Stimulated activated CD8-positive, alpha-beta memory T cell treated with anti-CD3 and anti-CD28 coated beads, Interleukin-7, amount 100 ng/mL, for 4 hours (primary cell): ENCODE measurements around the gene C14orf180.
A peak's percentile ranks its signal among the peaks of the same experiment; 100 is the strongest.

ENCODE experiments used
- DNase-seq, 2 donors: peaks; one replicate each; pipeline ENCODE4 v3.0.0-alpha.2; 2020; ENCODE audit warnings: low read depth in 2 of 2

The C14orf180 gene

DNA sequence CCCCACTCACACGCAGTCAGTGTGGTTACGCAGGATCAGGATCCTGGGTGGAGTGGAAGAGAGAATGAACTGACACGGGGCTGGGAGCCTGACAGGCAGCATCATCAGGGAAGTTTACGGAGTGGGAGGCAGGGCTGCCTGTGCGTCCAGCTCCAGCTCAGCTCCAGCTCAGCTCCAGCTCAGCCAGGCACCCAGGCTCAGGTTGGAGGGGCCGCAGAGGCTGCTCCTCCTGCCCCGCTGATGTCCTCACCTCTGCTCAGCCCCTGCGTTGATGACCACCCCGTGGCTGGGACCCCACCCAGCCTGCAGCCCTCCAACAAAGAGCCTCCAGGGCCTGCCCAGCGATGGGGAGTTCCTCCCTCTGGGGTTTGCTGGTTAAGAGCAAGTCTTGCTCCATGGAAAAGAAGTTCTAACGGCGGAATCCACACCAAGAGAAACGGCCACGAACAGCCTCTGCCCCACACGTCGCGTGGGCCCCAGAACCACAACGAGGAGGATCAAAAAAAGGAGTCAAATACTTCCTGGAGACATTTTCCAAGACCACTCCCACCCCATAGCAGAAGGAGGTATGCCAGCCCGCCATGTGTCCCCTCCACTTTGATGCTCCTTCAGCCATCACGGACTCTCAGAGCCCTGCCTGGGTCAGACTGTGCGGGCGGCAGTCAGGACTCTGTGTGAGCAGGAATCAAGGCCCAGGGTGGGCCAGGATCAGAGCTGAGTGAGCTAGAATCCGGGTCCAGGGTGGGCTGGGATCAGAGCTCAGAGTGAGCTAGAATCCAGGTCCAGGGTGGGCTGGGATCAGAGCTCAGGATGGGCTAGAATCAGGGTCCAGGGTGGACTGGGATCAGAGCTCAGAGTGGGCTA lies 17.7 kb upstream of the C14orf180 start:
- DNase-seq: no peak

DNA sequence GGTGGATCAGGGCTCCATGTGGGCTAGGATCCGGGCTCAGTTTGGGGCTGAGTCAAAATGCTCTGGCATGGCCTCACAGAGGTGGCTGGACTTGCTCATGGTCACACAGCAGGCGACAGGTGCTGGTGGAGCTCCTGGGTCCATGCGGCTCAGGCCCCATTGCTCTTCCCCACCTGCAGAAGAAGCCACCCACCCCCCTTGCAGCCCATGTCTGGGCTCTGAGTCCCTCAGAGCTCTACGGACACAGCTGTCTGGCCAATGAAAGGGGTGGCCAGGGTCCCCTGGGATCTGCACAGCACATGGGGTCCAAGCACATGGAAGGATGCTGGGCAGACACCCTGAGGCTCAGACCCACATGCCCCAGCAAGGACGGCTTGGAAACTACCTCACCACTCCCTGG lies 17.0 kb upstream of the C14orf180 start:
- no peak for DNase-seq

DNA sequence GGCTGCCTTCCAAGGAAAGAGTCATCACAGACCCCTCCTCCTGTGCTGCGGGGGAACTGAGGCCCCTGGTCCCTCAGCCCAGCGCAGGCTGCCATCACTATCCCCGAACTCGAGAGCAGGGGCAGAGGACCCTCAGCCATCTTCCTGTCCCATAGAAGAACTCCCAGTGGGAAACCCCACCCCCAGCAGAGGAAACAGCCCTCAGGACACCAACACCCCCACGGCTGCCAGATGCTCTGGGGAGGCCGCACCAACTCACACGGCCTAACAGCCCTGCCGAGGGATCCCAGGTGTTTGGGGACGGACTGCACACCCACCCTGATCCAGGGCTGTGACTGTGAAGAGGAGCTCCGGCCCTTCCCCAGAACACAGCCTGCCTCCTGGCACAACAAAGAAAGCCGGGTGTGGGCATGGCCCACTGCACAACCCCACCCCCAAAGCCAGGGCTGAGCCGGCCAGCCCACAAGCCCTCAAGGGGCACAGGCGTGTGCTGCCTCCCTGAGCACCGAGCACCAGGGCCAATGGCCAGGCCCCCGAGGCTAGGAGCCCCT lies 16.3 kb upstream of the C14orf180 start:
- DNase-seq: no peak

DNA sequence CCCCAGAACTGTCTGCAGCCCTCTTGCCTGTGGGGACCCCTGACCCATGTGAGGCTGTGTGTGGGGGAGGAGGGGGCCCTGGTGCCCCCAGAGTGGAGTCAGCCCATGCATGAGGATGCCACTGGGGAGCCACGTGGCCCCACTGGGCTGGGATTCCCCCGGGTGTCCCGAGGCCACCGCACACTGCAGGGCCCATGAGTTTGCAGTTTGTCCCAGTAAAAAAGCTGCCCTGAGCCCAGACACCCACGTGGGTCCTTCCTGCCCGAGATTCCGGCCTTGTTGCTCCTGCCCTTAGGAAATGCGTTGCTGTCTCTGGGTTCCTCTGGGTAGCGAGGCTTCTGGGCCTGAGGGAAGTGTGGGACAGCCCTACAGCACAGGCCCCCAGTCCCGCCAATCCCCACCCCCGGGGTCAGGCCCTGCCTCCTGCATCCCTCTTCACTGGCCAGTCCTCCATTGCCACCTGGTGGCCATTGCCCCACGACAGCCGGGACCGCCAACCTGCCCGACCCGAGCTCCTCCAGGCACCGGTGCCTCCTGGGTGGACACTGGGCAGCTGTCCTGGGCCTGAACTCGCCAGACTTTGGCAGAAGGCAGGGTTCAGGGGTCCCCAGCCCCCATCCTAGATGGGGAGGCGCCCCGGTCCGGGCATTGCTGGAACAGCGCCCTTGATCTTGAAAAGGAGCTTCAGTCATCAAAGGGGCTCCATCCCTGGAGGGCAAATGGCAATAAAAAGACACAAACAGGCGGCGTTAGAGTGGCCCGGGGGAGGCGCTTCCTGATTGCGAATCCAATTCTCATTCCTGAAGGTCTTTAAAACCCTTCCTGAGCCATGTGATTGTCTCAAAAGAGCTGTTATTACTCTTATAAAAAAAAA lies 15.6 kb upstream of the C14orf180 start:
- DNase-seq: peak; percentile 33 to 35

DNA sequence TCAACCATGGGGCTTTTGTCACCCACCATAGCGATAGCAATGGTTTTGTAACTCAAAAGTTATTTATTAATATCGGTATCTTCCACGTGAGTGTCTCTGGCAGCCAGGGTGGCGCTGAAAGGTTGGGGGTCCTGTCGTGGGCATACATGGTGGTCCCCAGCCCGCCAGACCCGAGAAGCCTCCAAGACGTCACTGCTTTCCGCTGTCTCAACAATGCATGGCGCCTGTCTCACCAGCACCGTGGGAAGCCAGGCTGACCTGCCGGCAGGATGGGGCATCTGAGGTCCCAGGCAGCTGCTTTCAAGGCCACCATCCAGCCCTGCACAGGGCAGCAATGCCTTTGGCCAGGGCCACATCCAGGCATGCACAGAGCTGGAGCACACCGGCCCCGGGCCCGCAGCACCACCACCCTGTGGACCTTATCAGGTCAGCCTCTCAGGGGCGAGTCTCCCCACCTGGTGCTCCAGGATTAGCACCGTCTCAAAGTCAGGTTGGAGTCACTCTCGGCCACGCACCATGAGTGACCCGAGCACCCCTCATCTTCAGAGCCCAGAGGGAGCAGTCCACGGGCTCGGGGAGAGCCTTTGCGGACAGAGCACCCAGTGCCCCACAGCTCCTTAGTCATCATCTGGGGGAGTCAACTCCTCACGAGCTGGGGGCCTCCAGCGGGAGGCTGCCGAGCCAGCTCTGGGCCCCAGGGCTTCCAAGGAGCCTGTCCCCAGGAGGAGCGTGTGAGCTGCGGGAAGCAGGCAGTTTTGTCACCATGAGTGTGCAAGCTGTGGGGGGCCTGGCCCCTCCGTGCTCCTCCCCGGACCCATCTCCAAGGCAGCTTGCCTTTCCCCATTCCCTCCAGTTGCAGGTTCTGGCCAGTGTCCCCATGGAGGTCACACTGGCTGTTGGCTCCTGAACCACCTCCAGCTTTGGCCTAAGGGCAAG lies 14.6 kb upstream of the C14orf180 start:
- no peak for DNase-seq

DNA sequence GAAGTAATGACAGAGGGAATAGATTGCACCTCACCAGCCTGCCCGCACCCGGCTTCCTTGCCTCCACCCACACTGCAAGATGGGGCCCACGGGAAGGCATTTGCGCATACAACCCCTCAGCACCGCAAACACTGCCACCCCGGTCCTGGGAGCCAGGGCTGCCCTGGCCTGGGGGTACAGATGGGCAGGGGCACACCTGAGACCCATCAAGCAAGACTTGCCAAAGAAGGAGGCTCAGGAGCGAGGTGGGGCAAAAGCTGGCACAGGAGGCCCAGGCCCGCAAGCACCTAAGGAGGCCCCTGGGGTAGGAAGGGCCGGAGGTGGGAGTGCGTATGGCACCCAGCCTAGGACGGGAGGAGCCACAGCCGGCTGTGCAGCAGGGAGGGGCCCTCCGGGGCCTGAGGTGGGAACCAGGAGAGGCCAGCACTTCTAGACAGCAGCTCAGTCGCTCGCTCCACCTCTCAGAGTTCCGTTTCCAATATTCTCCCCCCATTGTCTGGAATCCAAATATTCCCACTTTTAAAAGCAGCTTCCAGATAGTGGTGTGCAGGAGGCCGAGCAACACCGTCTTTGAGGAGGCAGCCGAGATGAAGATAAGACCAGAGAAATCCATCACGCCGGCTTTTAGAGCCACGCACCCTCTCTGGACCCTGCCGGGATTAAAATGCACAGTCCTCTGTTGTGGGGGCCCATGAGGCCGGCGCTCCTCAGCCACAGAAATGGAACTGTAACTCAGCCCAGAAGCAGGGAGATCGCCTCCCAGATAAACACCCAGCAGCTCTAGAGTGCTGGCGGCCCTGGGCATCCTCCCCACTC lies 12.2 kb upstream of the C14orf180 start:
- no peak for DNase-seq

DNA sequence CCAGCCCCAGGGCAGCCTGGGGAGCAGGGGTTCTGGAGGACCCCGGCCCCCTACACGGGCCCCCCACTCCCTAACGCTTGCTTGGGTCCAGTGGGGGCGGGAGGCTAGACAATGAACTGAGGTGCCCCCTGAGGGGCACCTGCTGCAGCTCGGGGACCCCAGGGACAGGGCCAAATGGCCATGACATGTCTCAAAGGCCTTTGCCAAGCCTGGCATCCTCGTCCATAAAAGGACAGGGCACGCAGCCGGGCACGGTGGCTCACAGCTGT lies 11.7 kb upstream of the C14orf180 start:
- DNase-seq: no peak

DNA sequence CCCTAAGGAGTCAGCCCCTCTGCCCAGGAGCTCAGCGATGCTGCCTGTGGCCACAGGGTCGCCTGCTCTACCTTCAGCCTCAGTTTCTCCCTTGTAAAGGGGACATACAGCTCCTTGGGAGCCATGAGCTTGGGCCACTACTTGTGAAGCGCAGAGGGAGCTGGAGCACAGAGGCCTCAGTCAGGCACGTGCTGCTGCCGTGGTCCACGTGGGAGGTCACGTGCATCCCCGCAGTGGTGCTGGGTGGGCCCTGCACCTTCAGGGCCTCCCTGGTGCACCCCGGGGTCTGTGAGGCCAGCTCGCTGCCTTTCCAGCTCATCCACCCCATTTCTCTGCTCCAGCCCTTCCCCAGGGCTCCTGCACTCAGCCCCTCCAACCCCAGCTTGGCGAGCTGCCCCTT lies 10.9 kb upstream of the C14orf180 start:
- DNase-seq: no peak

DNA sequence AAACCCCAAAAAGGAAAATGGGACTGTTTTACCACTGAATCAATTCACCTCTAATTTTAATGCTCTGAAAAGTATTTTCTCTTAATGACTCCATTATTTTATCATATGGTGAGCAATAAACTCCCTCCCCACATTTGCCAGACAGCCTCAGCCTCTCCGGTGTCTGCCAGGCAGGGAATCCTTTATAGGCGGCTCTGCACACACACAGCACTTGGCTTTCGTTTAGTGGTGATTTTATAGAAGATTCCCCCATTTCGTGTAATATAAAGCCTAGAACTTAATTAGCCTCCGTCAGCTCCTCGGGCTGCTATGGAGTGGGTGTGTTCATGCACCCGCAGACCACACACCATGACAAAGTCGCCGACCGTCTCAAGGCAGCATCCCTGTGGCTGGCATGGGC lies 10.1 kb upstream of the C14orf180 start:
- DNase-seq: no peak

DNA sequence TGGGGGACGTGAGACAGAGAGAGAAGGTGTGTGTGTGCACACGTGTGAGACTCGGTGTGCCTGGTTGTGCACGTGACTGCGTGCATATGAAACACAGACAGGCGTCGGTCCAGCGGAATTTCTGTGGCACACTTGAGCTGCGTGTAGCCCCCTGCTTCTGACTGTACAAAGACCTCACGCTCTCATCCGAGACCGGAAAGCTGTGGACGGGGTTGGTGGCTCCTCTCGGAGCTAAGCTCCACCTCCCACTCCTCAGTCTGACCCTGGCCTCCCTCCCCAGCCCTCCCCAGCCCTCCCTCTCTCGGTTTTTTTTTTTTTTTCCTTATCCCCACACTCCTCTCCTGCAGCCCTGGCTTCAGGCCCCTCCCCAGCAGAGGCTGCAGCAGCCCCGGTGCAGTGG lies 8.3 kb upstream of the C14orf180 start:
- DNase-seq: no peak

DNA sequence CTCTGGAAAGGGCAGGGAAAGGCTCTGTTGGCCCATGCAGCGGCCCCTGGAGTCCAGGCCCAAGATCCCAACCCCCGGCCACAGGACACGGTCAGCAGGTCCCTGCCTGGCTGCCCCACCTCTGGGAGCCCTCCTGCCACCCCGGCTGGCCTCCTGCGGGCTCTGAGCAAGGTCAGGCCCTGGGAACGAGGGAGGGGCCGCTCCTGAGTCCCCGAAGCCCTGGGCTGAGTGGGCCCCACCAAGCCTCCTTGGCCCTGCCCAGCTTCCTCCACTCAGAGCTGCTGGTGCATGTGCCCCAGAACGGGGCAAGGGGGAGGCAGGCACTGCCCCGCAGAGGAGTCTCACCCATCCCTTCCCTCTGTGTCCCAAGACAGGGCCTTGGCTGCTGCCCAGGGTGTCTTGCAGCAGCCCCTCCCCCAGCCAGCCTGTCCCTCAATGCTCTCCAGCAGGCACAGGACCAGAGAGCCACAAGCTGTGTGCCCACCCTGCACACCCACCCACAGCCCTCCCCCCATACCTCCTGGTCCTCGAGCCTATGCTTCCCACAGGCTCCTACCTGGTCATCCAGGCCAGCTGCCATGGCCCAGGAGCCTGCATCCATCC lies 7.4 kb upstream of the C14orf180 start:
- DNase-seq: no peak

DNA sequence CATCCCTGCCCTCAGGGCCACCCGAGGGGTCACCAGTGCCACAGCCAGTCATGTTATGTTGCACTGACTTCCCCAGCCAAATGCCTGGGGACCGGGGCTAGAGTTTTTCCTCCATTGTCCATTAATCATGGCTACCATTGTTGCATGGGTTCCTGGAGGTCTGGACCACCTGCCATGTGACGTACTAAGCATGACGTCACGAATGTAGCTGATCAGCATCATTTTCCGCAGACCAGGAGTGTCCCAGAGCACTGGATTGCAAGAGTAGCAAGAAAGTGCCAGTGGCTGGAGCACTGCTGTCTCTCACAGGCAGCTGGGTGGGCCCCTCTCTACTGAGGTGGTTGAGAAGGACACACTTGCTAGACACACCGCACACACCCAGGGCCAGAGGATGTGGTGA lies 6.9 kb upstream of the C14orf180 start:
- no peak for DNase-seq

DNA sequence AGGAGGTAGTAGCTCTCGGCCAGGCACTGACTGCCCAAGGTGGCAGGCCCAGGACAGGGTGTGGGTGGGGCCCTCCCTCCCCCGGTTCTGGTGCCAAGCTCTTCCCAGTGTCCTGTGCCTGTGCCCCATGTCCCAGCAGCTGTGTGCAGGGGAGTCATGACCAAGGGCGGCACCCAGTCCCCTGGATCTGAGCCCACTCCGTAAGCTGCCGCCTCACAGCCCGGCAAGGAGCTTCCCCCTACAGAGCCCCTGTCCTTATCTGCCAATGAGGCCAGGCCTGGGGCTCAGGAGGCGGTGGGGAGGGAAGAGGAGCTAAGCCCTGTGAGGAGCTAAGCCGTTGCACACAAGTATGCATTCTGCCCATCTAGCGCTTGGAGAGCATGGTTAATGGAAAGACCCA lies 5.6 kb upstream of the C14orf180 start:
- no peak for DNase-seq

DNA sequence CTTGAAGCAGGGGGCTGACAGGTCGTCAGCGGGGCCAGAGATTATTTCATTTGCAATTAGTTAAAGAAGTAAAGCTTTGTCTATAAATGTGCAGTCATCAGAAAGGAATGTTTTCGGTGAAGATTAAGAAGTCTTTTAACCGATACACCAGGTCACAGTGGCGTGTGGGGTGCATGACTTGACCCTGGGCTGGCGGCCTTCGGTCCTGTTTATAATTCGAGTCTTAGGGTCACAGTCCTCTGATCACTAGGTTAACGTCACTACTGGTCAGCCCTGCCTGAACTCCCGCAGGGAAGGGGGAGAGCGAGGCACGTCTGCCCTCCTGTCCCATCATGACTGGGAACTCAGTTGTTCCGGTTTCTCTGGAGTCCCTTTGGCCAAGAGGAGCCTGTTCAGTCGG lies 5.0 kb upstream of the C14orf180 start:
- DNase-seq: no peak

DNA sequence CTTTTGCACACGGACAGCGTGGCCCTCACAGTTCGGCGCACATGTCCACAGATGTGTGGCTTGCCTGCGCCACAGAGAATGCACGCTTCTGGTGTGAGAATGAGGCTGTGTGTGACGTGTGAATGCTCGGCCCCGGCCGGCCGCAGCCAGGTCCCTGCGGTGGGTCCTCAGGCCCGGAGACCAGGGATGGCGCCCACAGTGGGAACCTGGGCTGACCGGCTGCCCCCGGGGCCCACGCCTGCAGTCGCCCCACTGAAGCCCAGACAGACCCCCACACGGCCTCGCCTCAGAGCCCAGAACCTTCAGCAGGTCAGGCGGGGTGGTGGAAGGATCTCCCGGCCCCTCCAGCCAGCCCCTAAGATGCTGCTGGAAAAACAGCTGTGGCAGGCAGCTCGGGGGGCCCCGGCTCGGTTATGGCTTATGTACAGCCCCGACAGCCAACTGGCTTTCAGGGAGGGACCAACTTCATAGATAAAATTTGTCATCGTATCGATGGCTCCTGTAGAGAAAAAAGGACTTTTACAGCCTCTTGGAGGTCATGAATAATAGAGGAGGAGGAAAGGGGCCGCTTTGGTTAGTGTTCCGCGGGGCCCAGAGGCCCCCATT lies 4.5 kb upstream of the C14orf180 start:
- DNase-seq: no peak

DNA sequence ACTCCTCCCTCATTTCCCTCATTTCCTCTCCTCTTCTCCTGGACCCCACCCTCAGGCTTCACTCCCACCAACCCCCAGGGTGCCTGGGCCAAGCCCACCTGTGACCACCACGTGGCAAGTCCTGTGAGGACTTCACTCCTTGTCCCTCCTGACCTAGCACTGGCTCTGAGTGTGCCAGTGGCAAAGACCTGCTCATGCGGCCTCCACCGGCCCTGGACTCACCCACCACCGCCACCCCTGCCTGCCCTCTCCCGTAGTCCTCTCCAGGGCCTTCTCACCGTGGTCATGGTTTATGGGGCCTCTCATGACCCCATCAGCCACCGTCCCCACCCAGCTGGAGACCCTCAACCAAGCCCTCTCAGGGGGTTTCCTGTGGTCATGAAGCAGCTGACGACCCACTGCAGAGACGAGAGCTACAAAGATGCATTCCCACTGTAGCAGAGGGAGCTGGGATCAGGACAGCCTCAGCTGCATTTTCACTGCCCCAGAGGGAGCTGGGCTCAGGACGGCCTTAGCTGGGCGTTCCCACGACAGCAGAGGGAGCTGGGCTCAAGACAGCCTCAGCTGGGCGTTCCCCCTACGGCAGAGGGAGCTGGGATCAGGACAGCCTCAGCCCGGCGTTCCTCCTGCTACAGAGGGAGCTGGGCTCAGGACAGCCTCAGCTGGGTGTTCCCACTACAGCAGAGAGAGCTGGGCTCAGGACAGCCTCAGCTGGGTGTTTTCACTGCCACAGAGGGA lies 3.2 kb upstream of the C14orf180 start:
- no peak for DNase-seq

DNA sequence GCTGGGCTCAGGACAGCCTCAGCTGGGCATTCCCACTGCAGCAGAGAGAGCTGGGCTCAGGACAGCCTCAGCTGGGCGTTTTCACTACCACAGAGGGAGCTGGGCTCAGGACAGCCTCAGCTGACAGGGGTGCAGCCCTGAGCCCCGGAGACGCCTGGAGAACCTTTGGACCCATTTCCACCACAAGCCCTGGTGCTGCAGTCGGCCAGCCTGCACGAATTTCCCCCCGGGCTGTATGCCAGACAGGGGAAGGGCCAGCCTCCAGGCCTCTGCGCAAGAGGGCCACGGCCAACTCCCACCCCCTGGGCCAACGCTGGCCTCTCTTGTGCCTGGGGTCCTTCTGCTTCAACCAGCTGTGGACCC lies 2.6 kb upstream of the C14orf180 start:
- DNase-seq: no peak

DNA sequence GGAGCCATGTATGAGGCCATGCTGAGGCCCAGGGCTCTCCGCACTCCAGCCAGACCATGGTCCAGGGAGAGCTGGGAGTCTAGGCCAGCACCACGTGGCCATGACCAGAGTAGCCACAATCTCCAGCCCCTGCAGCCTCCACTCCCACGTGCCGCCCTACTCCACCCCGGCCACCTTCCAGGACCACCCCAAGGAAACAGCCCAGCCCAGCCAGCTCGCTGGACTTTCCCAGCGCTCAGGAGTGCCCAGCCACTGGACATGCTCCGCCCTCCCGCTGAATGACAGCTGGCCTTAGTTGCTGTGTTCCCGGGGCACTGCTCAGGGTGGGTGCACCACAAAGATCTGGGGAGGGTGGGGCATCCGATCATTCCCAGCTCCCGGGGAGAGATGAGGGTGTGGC lies 2.1 kb upstream of the C14orf180 start:
- DNase-seq: no peak

DNA sequence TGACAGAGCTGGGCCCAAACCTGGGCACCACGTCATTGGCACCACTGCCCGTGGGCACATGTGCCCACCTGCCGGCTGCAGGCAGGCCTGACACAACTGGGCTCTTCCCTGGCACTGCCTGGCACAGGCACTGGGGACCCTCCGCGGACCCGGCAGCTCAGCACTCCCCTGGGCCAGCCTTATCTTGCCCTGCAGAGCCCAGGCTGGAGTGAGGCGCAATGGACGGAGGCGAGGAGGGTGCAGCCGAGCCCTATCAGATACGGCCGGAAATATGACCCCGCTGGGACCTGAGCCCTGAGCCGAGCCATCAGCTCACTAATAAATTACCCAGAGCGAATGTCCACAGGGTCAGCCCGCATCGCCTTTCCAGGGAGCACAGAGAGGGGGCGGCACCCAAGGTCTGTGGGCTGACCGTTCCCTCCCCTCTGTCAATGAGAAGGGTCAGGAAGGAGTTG lies 1.7 kb upstream of the C14orf180 start:
- no peak for DNase-seq
